Uterus (tissue), 2 donors: ENCODE measurements around the gene OR9A2.

Experiments
- POLR2A ChIP-seq, 2 donors: fragments of 450-650 bp; IDR thresholded peaks; one replicate each; pipeline ENCODE4 v1.6.1; 2016; ENCODE audit warnings: antibody characterized with exemption in 2 of 2, mild to moderate bottlenecking in 1 of 2, moderate library complexity in 1 of 2
- TF ChIP-seq, protein P1 (sequence below), 4 experiments: fragments of 200-600 bp in 2 of 4; fragments of 450-650 bp in 2 of 4; sonication (generic) in 2 of 4; IDR thresholded peaks; one replicate each; pipeline ENCODE4 v1.5.1; 2016 to 2019; ENCODE audit warnings: antibody characterized with exemption in 4 of 4, mild to moderate bottlenecking in 2 of 4, moderate library complexity in 1 of 4

DNA sequence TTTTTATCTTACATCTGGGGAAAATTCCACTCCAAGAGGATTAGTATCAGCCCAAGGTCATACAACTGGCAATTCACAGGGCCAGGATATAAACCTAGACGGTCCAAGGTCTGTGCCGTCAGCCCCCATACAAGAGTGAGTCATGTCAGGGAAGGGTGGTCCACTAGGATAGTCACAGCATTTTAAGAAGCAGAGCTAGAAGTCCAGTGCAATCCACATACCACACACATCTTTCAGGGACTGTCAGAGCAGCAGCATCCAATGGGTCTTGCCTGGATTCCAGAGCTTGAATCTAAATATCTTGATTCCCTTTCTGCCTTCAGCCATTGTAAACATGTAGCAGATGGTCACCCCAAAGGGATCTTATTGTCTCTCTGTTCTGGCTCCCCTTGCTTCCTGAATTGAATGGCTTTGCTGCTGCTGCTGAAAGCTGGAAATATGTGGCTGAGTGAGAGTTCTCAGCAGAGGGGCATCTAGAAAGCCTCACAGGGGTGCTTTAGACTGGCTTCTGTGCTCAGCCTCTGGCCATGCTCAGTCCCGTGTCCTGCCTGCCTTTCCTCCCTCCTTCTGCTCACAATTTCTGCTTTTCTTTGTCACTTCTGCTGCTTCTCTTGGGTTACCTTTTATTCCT, 15.3 kb upstream of the OR9A2 start:
- no peak for TF ChIP-seq POLR2A (IDR thresholded peaks at IDR 0.05)
- TF ChIP-seq, protein P1, sequence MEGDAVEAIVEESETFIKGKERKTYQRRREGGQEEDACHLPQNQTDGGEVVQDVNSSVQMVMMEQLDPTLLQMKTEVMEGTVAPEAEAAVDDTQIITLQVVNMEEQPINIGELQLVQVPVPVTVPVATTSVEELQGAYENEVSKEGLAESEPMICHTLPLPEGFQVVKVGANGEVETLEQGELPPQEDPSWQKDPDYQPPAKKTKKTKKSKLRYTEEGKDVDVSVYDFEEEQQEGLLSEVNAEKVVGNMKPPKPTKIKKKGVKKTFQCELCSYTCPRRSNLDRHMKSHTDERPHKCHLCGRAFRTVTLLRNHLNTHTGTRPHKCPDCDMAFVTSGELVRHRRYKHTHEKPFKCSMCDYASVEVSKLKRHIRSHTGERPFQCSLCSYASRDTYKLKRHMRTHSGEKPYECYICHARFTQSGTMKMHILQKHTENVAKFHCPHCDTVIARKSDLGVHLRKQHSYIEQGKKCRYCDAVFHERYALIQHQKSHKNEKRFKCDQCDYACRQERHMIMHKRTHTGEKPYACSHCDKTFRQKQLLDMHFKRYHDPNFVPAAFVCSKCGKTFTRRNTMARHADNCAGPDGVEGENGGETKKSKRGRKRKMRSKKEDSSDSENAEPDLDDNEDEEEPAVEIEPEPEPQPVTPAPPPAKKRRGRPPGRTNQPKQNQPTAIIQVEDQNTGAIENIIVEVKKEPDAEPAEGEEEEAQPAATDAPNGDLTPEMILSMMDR (IDR thresholded peaks at IDR 0.05), result no peak
